Body of pancreas (tissue), 4 donors: ENCODE data around the gene KRTAP10-1.

Experiments
- POLR2A ChIP-seq, 3 donors: fragments of 450-650 bp; IDR thresholded peaks; one replicate each; pipeline ENCODE4 v1.6.1; 2016; ENCODE audit warnings: antibody characterized with exemption in 3 of 3, mild to moderate bottlenecking in 2 of 3
- TF ChIP-seq, protein P1 (sequence below), 7 experiments: fragments of 450-650 bp in 4 of 7; fragments of 200-600 bp in 3 of 7; sonication (generic) in 3 of 7; IDR thresholded peaks; one replicate each; pipeline ENCODE4 v1.5.1; 2016 to 2019; ENCODE audit warnings: antibody characterized with exemption in 7 of 7

DNA sequence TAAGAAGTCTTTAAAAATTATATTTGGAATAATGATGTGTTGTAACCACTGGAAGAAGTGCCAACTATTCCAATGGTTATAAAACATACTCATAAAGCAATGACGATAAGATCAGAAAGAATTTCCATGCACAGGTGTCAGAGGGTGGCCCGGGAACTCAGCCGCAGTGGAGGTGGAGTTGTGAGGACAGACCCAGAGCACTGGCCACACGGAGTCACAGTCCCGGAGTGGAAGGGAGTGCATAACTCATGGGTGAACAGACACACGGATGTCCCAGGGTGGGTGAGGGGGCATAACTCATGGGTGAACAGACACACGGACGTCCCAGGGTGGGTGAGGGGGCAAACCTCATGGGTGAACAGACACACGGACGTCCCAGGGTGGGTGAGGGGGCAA lies 36.0 kb upstream of the KRTAP10-1 start:
- TF ChIP-seq POLR2A (IDR thresholded peaks at IDR 0.05): no peak
- TF ChIP-seq, protein P1, sequence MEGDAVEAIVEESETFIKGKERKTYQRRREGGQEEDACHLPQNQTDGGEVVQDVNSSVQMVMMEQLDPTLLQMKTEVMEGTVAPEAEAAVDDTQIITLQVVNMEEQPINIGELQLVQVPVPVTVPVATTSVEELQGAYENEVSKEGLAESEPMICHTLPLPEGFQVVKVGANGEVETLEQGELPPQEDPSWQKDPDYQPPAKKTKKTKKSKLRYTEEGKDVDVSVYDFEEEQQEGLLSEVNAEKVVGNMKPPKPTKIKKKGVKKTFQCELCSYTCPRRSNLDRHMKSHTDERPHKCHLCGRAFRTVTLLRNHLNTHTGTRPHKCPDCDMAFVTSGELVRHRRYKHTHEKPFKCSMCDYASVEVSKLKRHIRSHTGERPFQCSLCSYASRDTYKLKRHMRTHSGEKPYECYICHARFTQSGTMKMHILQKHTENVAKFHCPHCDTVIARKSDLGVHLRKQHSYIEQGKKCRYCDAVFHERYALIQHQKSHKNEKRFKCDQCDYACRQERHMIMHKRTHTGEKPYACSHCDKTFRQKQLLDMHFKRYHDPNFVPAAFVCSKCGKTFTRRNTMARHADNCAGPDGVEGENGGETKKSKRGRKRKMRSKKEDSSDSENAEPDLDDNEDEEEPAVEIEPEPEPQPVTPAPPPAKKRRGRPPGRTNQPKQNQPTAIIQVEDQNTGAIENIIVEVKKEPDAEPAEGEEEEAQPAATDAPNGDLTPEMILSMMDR (IDR thresholded peaks at IDR 0.05): no peak
